ENCODE data around the gene MDN1.

DNA sequence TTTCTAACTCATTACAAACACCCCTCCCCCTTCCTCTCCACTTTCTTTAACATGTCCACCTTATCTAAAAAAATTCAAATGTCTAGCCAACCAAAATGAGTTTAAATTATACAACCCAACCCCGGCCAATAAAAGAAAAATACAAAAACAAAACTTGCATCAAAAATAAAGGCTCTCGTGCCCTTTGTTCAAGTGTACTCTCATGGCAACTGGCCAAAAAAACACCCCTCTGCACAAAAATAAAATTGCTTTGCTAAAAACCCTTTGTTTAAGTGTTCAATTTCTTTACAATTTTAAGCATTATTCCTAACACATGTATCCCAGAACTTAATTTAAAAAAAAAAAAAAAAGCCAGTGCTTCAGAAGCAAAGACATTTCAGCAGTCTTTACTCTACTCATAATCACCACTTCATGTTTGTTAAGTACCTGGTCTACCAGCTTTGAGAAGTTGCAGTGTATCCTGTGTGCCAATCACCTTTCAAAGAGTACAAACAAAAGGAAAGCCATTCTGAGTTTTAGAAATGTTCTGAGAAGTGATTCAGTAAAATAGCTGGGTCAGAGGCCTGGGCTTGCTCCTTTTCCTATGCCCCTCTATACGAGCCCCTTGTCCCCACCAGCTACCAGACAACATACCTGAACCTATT, 87.5 kb downstream of the MDN1 start:
- TF ChIP-seq POLR2A (IDR thresholded peaks at IDR 0.05; ENCODE audit: low read depth, low read length) (no peak), TAF1 (IDR thresholded peaks at IDR 0.05; ENCODE audit: borderline replicate concordance, low read depth, low read length) (no peak), POLR2AphosphoS5 (IDR thresholded peaks at IDR 0.05; ENCODE audit: low read depth, low read length) (no peak)
